ENCODE results near the gene MBLAC1. TPM values are rescaled to one million over a fixed set of nuclear protein-coding genes. Genes with fewer than 3 reads are reported as not detected.

The MBLAC1 gene
- total and polyA plus RNA-seq, 9 of the 15 experiments (the other 6 are each of a cell fraction or from before 2014, with no cell fraction given) = 0.03 to 3.1 (median 0.52) TPM

- TF ChIP-seq NR1H2 (CRISPR knock-in tag; IDR thresholded peaks at IDR 0.05) (no peak), PHF8 (IDR thresholded peaks at IDR 0.05; ENCODE audit: borderline replicate concordance, low read length) (peak; percentile 96), NKRF (IDR thresholded peaks at IDR 0.05; ENCODE audit: borderline replicate concordance) (peak; percentile 61; the same call in 1 of the 2 replicates), KLF16 (IDR thresholded peaks at IDR 0.05) (peak; percentile 50), POLR2H (tag; IDR thresholded peaks at IDR 0.05; ENCODE audit: low read depth) (peak; percentile 91), NR3C1 (CRISPR knock-in tag; IDR thresholded peaks at IDR 0.05) (peak; percentile 99), SMAD4 (CRISPR knock-in tag; conservative IDR thresholded peaks at IDR 0.05) (peak; percentile 89), AFF4 (CRISPR knock-in tag; IDR thresholded peaks at IDR 0.05) (peak; percentile 99), ILK (tag; IDR thresholded peaks at IDR 0.05; ENCODE audit: borderline replicate concordance, low read depth) (no peak), ZNF76 (CRISPR knock-in tag; IDR thresholded peaks at IDR 0.05; ENCODE audit: borderline replicate concordance) (peak; percentile 93), ZFPM2 (CRISPR knock-in tag; IDR thresholded peaks at IDR 0.05) (no peak), RBM22 (IDR thresholded peaks at IDR 0.05; ENCODE audit: low read depth, low read length, poor library complexity, severe bottlenecking) (peak; percentile 64), DPF2 (IDR thresholded peaks at IDR 0.05) (0 out of 2 replicates have a peak, but pooled peaks have one; percentile 40), CHD2 (IDR thresholded peaks at IDR 0.05; ENCODE audit: low read depth, low read length) (peak; percentile 13; the same call in 1 of the 2 replicates), SMAD1 (IDR thresholded peaks at IDR 0.05; ENCODE audit: low read depth, low read length, partially characterized antibody) (peak; percentile 64), ZNF766 (CRISPR knock-in tag; conservative IDR thresholded peaks at IDR 0.05) (peak; percentile 75), MEF2A (IDR thresholded peaks at IDR 0.05; ENCODE audit: control insufficient read depth, low read depth, low read length) (no peak), ZBTB17 (CRISPR knock-in tag; IDR thresholded peaks at IDR 0.05) (peak; percentile 82), MED1 (CRISPR knock-in tag; IDR thresholded peaks at IDR 0.05; ENCODE audit: borderline replicate concordance) (no peak), GTF2F1 (IDR thresholded peaks at IDR 0.05; ENCODE audit: low read depth, low read length) (peak; percentile 67; the same call in 1 of the 2 replicates), ZZZ3 (IDR thresholded peaks at IDR 0.05) (no peak), FOXA3 (CRISPR knock-in tag; conservative IDR thresholded peaks at IDR 0.05 in 1 of 2, IDR thresholded peaks at IDR 0.05 in 1 of 2) (peak; percentile 30 to 83; a peak in 2 of 4 replicates)
Measured at GRCh38 chr7:100088621-100089457, 37.9 kb upstream of the MBLAC1 start, which contains the start of gene COPS6 (continued).
